ENCODE measurements around the gene LTA4H.

DNA sequence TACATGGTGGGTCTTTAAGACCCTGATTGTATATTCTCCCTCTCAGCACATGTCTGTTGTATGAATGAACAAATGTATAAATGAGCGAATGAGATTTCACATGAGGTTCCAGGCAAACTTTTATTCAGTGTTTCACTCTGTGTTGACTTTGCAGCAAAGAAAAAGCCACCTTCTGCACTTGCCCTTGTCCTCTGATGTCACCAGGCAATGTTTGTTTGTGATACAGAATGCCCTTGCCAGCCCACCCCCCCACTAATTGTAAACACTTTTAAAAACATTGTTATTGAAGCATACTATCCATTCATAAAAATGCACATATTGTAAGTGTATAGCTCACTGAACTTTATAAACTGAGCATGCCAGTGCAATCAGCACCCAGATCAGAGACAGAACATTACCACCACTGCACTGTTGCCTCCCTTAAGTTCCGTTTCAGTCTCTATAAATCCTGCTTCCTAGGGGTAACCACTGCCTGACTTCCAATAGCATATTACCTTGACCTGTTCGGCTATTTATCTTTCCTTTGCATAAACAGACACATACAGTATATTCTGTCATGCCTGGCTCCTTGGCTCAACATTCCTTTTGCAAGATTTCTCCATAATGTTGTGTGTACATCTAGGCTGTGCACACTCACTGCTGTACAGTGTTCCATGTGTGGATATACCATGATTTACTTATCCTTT lies 11.3 kb upstream of the LTA4H start:
- TF ChIP-seq, protein P1, sequence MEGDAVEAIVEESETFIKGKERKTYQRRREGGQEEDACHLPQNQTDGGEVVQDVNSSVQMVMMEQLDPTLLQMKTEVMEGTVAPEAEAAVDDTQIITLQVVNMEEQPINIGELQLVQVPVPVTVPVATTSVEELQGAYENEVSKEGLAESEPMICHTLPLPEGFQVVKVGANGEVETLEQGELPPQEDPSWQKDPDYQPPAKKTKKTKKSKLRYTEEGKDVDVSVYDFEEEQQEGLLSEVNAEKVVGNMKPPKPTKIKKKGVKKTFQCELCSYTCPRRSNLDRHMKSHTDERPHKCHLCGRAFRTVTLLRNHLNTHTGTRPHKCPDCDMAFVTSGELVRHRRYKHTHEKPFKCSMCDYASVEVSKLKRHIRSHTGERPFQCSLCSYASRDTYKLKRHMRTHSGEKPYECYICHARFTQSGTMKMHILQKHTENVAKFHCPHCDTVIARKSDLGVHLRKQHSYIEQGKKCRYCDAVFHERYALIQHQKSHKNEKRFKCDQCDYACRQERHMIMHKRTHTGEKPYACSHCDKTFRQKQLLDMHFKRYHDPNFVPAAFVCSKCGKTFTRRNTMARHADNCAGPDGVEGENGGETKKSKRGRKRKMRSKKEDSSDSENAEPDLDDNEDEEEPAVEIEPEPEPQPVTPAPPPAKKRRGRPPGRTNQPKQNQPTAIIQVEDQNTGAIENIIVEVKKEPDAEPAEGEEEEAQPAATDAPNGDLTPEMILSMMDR (IDR thresholded peaks at IDR 0.05), result no peak
- TF ChIP-seq POLR2A (IDR thresholded peaks at IDR 0.05) (no peak), EP300 (IDR thresholded peaks at IDR 0.05) (no peak)

Measured in ovary (tissue), 3 donors.